DMS53 treated with DMSO at 0.1 percent for 48 hours (cell line): ENCODE data around the gene PRDM2.
A peak's percentile ranks its signal among the peaks of the same experiment; 100 is the strongest.

Source experiments
- DNase-seq: peaks from one replicate; lab custom pipeline; 2025; ENCODE audit not compliant: unreplicated experiment; lab: John Stamatoyannopoulos, UW

Gene PRDM2

GRCh38 chr1:13731897-13732296, 31.9 kb downstream of the PRDM2 start:
- DNase-seq, result no peak

GRCh38 chr1:13732971-13733667, 33.1 kb downstream of the PRDM2 start:
- no peak for DNase-seq

GRCh38 chr1:13733711-13734110, 33.7 kb downstream of the PRDM2 start:
- no peak for DNase-seq

GRCh38 chr1:13735168-13735930, 35.4 kb downstream of the PRDM2 start:
- no peak for DNase-seq

- no peak for DNase-seq
Measured at GRCh38 chr1:13737398-13737797, 37.4 kb downstream of the PRDM2 start.

GRCh38 chr1:13746342-13746741, 46.4 kb downstream of the PRDM2 start:
- no peak for DNase-seq

- peak; percentile 84 for DNase-seq
Measured at GRCh38 chr1:13748610-13749505, 48.9 kb downstream of the PRDM2 start.

GRCh38 chr1:13749543-13750341, 49.8 kb downstream of the PRDM2 start:
- no peak for DNase-seq

GRCh38 chr1:13751458-13751871, 51.5 kb downstream of the PRDM2 start:
- DNase-seq, result no peak

- DNase-seq, result no peak
Measured at GRCh38 chr1:13751985-13752384, 52.0 kb downstream of the PRDM2 start.

GRCh38 chr1:13752852-13753251, 52.9 kb downstream of the PRDM2 start:
- no peak for DNase-seq

- DNase-seq, result no peak
Measured at GRCh38 chr1:13753636-13754402, 53.8 kb downstream of the PRDM2 start.

- DNase-seq, result no peak
Measured at GRCh38 chr1:13754510-13755103, 54.6 kb downstream of the PRDM2 start.

GRCh38 chr1:13756557-13757315, 56.7 kb downstream of the PRDM2 start:
- DNase-seq, result no peak

- no peak for DNase-seq
Measured at GRCh38 chr1:13757693-13758092, 57.7 kb downstream of the PRDM2 start.

- no peak for DNase-seq
Measured at GRCh38 chr1:13759072-13759471, 59.1 kb downstream of the PRDM2 start.

GRCh38 chr1:13760340-13760739, 60.4 kb downstream of the PRDM2 start:
- no peak for DNase-seq

- no peak for DNase-seq
Measured at GRCh38 chr1:13760921-13761320, 60.9 kb downstream of the PRDM2 start.

GRCh38 chr1:13761883-13762282, 61.9 kb downstream of the PRDM2 start:
- no peak for DNase-seq
